ENCODE data around the gene THOC6.

THOC6 gene

GRCh38 chr16:2992383-2993081 is 31.3 kb upstream of the THOC6 start:
- no peak for FAIRE-seq

GRCh38 chr16:2996298-2996697 is 27.5 kb upstream of the THOC6 start:
- no peak for FAIRE-seq

GRCh38 chr16:2999929-3000328 is 23.9 kb upstream of the THOC6 start:
- no peak for FAIRE-seq

GRCh38 chr16:3000540-3000939 is 23.3 kb upstream of the THOC6 start:
- FAIRE-seq: no peak

- no peak for FAIRE-seq
Observed at GRCh38 chr16:3001316-3001715, 22.5 kb upstream of the THOC6 start.

- peak; percentile 90 for FAIRE-seq
Observed at GRCh38 chr16:3003582-3004270, 20.1 kb upstream of the THOC6 start.

GRCh38 chr16:3004319-3004718 is 19.5 kb upstream of the THOC6 start:
- no peak for FAIRE-seq

- FAIRE-seq: no peak
Observed at GRCh38 chr16:3004781-3005284, 19.0 kb upstream of the THOC6 start.

- FAIRE-seq: no peak
Observed at GRCh38 chr16:3007059-3007956, 16.5 kb upstream of the THOC6 start.

- no peak for FAIRE-seq
Observed at GRCh38 chr16:3007957-3008689, 15.7 kb upstream of the THOC6 start.

- FAIRE-seq: no peak
Observed at GRCh38 chr16:3008690-3009037, 15.2 kb upstream of the THOC6 start.

- no peak for FAIRE-seq
Observed at GRCh38 chr16:3009568-3010390, 14.1 kb upstream of the THOC6 start.

GRCh38 chr16:3010510-3010909 is 13.3 kb upstream of the THOC6 start:
- no peak for FAIRE-seq

GRCh38 chr16:3012246-3012645 is 11.6 kb upstream of the THOC6 start:
- no peak for FAIRE-seq

- FAIRE-seq: no peak
Observed at GRCh38 chr16:3012828-3013420, 10.9 kb upstream of the THOC6 start, which contains the start of gene CLDN9. Gene CLDN9 (plus strand): TSS chr16:3012923. CDS start chr16:3013363, 440 bp downstream.

- no peak for FAIRE-seq
Observed at GRCh38 chr16:3013491-3013951, 10.3 kb upstream of the THOC6 start.

GRCh38 chr16:3013998-3014690 is 9.7 kb upstream of the THOC6 start:
- FAIRE-seq: no peak

- no peak for FAIRE-seq
Observed at GRCh38 chr16:3014971-3015370, 8.9 kb upstream of the THOC6 start.

- FAIRE-seq: no peak
Observed at GRCh38 chr16:3015865-3016521, 7.8 kb upstream of the THOC6 start.

- FAIRE-seq: no peak
Observed at GRCh38 chr16:3017344-3017743, 6.5 kb upstream of the THOC6 start.
